Keratinocyte (primary cell): ENCODE data around the gene TMEM86A. TPM values are rescaled to one million over a fixed set of nuclear protein-coding genes. Genes with fewer than 3 reads are reported as not detected.
"Not testable (repeated sequence)": the region's sequence is repeated elsewhere in the genome, so short reads cannot be mapped to it uniquely, and the experiment has no call there.

Experiments
- DNase-seq: peaks from one replicate; pipeline ENCODE4 v3.0.0-alpha.2; 2011; ENCODE audit warnings: low read depth, missing footprints, low spot score
- FAIRE-seq: peaks from 2 replicates; lab custom pipeline; 2011; peaks lifted over from hg19 to GRCh38; lab: Jason Lieb, UNC
- H2AFZ ChIP-seq: 2 replicates; pipeline ENCODE4 v1.6.0; 2012; ENCODE audit warnings: low read length, control low read depth, inconsistent platforms; ENCODE audit not compliant: control insufficient read depth
- H3K27ac ChIP-seq: 2 replicates; pipeline ENCODE4 v1.5.1; 2011; ENCODE audit warnings: low read length; ENCODE audit not compliant: control insufficient read depth, insufficient read depth
- H3K27me3 ChIP-seq: 3 replicates; pipeline ENCODE4 v1.6.0; 2011; ENCODE audit warnings: low read length; ENCODE audit not compliant: control insufficient read depth, insufficient read depth; ENCODE audit errors: extremely low read depth
- H3K36me3 ChIP-seq, 2 experiments: 2 replicates in 1 of 2; 3 replicates in 1 of 2; pipeline ENCODE4 v1.5.1; 2011; ENCODE audit warnings: low read length in 2 of 2, mild to moderate bottlenecking in 1 of 2; ENCODE audit not compliant: control insufficient read depth in 2 of 2, insufficient read depth in 2 of 2; ENCODE audit errors: extremely low read depth in 1 of 2
- H3K4me1 ChIP-seq: 3 replicates; pipeline ENCODE4 v1.5.1; 2011; ENCODE audit warnings: low read length; ENCODE audit not compliant: control insufficient read depth, insufficient read depth; ENCODE audit errors: extremely low read depth
- H3K4me2 ChIP-seq: 3 replicates; pipeline ENCODE4 v1.6.0; 2011; ENCODE audit warnings: low read depth, low read length; ENCODE audit not compliant: control insufficient read depth, insufficient read depth; ENCODE audit errors: extremely low read depth
- H3K4me3 ChIP-seq, 3 experiments: fragments of 200-600 bp in 1 of 3; sonication (generic) in 1 of 3; 2 replicates in 2 of 3; 3 replicates in 1 of 3; pipeline ENCODE4 v1.5.1; 2011 to 2016; ENCODE audit warnings: low read length in 3 of 3, mild to moderate bottlenecking in 3 of 3, control low read depth in 2 of 3, inconsistent platforms in 1 of 3, low read depth in 1 of 3, mixed read lengths in 1 of 3, mixed run types in 1 of 3, moderate library complexity in 1 of 3; ENCODE audit not compliant: control insufficient read depth in 2 of 3, insufficient read depth in 2 of 3; ENCODE audit errors: extremely low read depth in 1 of 3
- H3K79me2 ChIP-seq: 2 replicates; pipeline ENCODE4 v1.6.0; 2012; ENCODE audit warnings: low read length; ENCODE audit not compliant: control insufficient read depth, insufficient read depth
- H3K9ac ChIP-seq: 3 replicates; pipeline ENCODE4 v1.6.0; 2011; ENCODE audit warnings: low read length; ENCODE audit not compliant: control insufficient read depth, insufficient read depth; ENCODE audit errors: extremely low read depth
- H3K9me1 ChIP-seq: 3 replicates; pipeline ENCODE4 v1.6.0; 2011; ENCODE audit warnings: low read length; ENCODE audit not compliant: control insufficient read depth, insufficient read depth; ENCODE audit errors: extremely low read depth
- H3K9me3 ChIP-seq: 2 replicates; pipeline ENCODE4 v1.5.1; 2012; ENCODE audit warnings: low read depth, low read length; ENCODE audit not compliant: control insufficient read depth
- H4K20me1 ChIP-seq: 3 replicates; pipeline ENCODE4 v1.6.0; 2011; ENCODE audit warnings: low read length; ENCODE audit not compliant: control insufficient read depth, insufficient read depth; ENCODE audit errors: extremely low read depth
- EZH2 ChIP-seq: IDR thresholded peaks from one replicate; pipeline ENCODE4 v1.6.1; 2012; ENCODE audit warnings: inconsistent platforms, mild to moderate bottlenecking, low read length, moderate library complexity
- dilution Hi-C: fragments of 300-500 bp; cut with MboI; formaldehyde crosslinking; loops from one replicate; pipeline ENCODE4 v1.7.0; 2020; ENCODE audit warnings: low sequenced_read_pairs; ENCODE audit not compliant: extremely low pct_ligation_motif_present
- polyA plus RNA-seq, 5 experiments: library from polyadenylated mRNA; depleted of rRNA in 3 of 5; stranded (reverse) in 3 of 5; stranded (forward) in 1 of 5; unstranded in 1 of 5; fragments of >200 nt; gene quantifications; 1 replicate in 1 of 5; 2 replicates in 3 of 5; 3 replicates in 1 of 5; pipeline versions ENCODE4 v1.2.1 to v1.2.3, GENCODE V29; 2011 to 2012; ENCODE audit warnings: missing spikeins in 2 of 5, low read depth in 1 of 5, low replicate concordance in 1 of 5
- TF ChIP-seq, protein P1 (sequence below), 3 experiments: IDR thresholded peaks in 1 of 3; conservative IDR thresholded peaks in 1 of 3; optimal IDR thresholded peaks in 1 of 3; 2 replicates in 2 of 3; 3 replicates in 1 of 3; pipeline versions ENCODE3 to v1.5.1; 2011; ENCODE audit warnings: low read length in 3 of 3, mild to moderate bottlenecking in 3 of 3, moderate library complexity in 2 of 3, control low read depth in 1 of 3, inconsistent platforms in 1 of 3; ENCODE audit not compliant: insufficient read depth in 2 of 3; ENCODE audit errors: extremely low read depth in 1 of 3

TMEM86A gene
- polyA plus RNA-seq, 1 donor (not counting 4 experiments of a cell fraction or from before 2014, with no cell fraction given), result 2.5 TPM

DNA sequence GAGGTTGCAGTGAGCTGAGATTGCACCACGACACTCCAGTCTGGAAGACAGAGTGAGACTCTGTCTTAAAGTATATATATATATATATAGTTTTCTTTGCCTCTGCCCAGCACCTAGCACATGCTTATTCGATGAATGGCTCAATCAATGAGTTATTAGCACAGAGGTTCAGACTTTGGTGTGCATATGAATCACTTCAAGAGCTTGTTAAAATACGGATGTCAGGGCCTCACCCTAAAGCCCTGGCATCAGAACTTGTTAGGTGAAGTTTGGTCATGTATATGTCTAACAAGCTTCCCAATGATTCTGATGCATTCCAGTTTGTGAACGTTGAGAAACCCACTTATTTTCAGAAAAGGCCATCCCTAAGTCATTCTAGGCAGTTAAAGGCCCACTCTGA, 21.8 kb upstream of the TMEM86A start:
- H4K20me1 ChIP-seq, result no peaks in the 10 kb centered on the region
- no peak overlapping the region for H3K9ac ChIP-seq
- DNase-seq (peak; percentile 56), FAIRE-seq (no peak)
- no peaks in the 10 kb centered on the region for H3K9me1 ChIP-seq
- no peaks in the 10 kb centered on the region for H3K27me3 ChIP-seq
- H3K9me3 ChIP-seq, result no peaks in the 10 kb centered on the region
- dilution Hi-C loops, result no loop called here
- H3K27ac ChIP-seq, result peak overlapping the region; percentile 49
- TF ChIP-seq EZH2, result no peak
- TF ChIP-seq, protein P1, sequence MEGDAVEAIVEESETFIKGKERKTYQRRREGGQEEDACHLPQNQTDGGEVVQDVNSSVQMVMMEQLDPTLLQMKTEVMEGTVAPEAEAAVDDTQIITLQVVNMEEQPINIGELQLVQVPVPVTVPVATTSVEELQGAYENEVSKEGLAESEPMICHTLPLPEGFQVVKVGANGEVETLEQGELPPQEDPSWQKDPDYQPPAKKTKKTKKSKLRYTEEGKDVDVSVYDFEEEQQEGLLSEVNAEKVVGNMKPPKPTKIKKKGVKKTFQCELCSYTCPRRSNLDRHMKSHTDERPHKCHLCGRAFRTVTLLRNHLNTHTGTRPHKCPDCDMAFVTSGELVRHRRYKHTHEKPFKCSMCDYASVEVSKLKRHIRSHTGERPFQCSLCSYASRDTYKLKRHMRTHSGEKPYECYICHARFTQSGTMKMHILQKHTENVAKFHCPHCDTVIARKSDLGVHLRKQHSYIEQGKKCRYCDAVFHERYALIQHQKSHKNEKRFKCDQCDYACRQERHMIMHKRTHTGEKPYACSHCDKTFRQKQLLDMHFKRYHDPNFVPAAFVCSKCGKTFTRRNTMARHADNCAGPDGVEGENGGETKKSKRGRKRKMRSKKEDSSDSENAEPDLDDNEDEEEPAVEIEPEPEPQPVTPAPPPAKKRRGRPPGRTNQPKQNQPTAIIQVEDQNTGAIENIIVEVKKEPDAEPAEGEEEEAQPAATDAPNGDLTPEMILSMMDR (optimal IDR thresholded peaks at IDR 0.05 in 1 of 3, IDR thresholded peaks at IDR 0.05 in 1 of 3, conservative IDR thresholded peaks at IDR 0.05 in 1 of 3; ENCODE audit: extremely low read depth in 1 of 3, insufficient read depth in 2 of 3, low read length in 3 of 3), result no peak
- peak overlapping the region; percentile 19 for H2AFZ ChIP-seq
- H3K4me2 ChIP-seq, result peak overlapping the region; percentile 41
- no peak overlapping the region for H3K4me3 ChIP-seq
- no peaks in the 10 kb centered on the region for H3K79me2 ChIP-seq
- peaks cover 13% of the 10 kb centered on the region for H3K4me1 ChIP-seq
- H3K36me3 ChIP-seq, result no peaks in the 10 kb centered on the region

- dilution Hi-C loops, result no loop called here
- Histone ChIP-seq H3K27ac (no peak overlapping the region), H3K4me2 (no peak overlapping the region), H3K4me3 (no peak overlapping the region), H2AFZ (no peak overlapping the region), H4K20me1 (no peaks in the 10 kb centered on the region), H3K4me1 (peaks cover 13% of the 10 kb centered on the region), H3K36me3 (no peaks in the 10 kb centered on the region), H3K27me3 (no peaks in the 10 kb centered on the region), H3K9me3 (no peaks in the 10 kb centered on the region), H3K9me1 (no peaks in the 10 kb centered on the region), H3K79me2 (no peaks in the 10 kb centered on the region), H3K9ac (no peak overlapping the region)
- TF ChIP-seq EZH2, result no peak
- TF ChIP-seq, protein P1 (optimal IDR thresholded peaks at IDR 0.05 in 1 of 3, IDR thresholded peaks at IDR 0.05 in 1 of 3, conservative IDR thresholded peaks at IDR 0.05 in 1 of 3; ENCODE audit: extremely low read depth in 1 of 3, insufficient read depth in 2 of 3, low read length in 3 of 3), result no peak
- FAIRE-seq (no peak), DNase-seq (no peak)
These were observed 21.0 kb upstream of the TMEM86A start for GRCh38 chr11:18677560-18677959.

DNA sequence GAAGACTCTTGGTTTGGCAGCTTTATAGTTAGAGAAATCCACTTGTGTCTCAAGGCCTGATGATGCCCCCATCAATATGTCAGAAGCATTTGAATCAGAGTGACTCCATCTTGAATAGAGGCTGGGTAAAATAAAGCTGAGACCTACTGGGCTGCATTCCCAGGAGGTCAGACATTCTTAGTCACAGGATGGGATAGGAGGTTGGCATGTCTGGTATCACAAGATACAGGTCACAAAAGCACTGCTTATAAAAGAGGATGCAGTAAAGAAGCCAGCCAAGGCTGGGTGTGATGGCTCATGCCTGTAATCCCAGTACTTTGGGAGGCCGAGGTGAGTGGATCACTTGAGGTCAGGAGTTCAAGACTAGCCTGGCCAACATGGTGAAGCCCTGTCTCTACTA, 16.6 kb upstream of the TMEM86A start:
- H3K9me3 ChIP-seq, H3K4me1 ChIP-seq, H3K27me3 ChIP-seq, DNase-seq, H3K4me3 ChIP-seq, FAIRE-seq, dilution Hi-C loops, H3K27ac ChIP-seq, H3K9me1 ChIP-seq, H4K20me1 ChIP-seq, H3K79me2 ChIP-seq, H3K9ac ChIP-seq, H2AFZ ChIP-seq, H3K4me2 ChIP-seq, H3K36me3 ChIP-seq: not testable (repeated sequence)
